NCI-H446 treated with DMSO at 0.1 percent for 48 hours (cell line): ENCODE measurements around the gene MBD4.
A peak's percentile ranks its signal among the peaks of the same experiment; 100 is the strongest.

Experiments
- DNase-seq: peaks from one replicate; lab custom pipeline; 2025; lab: John Stamatoyannopoulos, UW

The MBD4 gene

GRCh38 chr3:129463094-129463493 lies 23.3 kb upstream of the MBD4 start:
- DNase-seq, result no peak

- no peak for DNase-seq
These were observed 22.7 kb upstream of the MBD4 start for GRCh38 chr3:129462361-129462968.

GRCh38 chr3:129461461-129462146 lies 21.9 kb upstream of the MBD4 start:
- no peak for DNase-seq

GRCh38 chr3:129461022-129461421 lies 21.3 kb upstream of the MBD4 start:
- DNase-seq, result no peak

- no peak for DNase-seq
These were observed 20.8 kb upstream of the MBD4 start for GRCh38 chr3:129460572-129460971.

GRCh38 chr3:129460155-129460554 lies 20.4 kb upstream of the MBD4 start:
- DNase-seq, result no peak

- no peak for DNase-seq
These were observed 14.0 kb upstream of the MBD4 start for GRCh38 chr3:129453732-129454131.

- DNase-seq, result no peak
These were observed 9.7 kb upstream of the MBD4 start for GRCh38 chr3:129449279-129450115.

- no peak for DNase-seq
These were observed 8.6 kb upstream of the MBD4 start for GRCh38 chr3:129448186-129448895.

GRCh38 chr3:129446926-129447325 lies 7.2 kb upstream of the MBD4 start:
- DNase-seq, result no peak

- peak; percentile 71 for DNase-seq
These were observed 5.7 kb upstream of the MBD4 start for GRCh38 chr3:129445471-129445870.

GRCh38 chr3:129442947-129443346 lies 3.2 kb upstream of the MBD4 start:
- DNase-seq, result no peak

- no peak for DNase-seq
These were observed 2.7 kb upstream of the MBD4 start for GRCh38 chr3:129442486-129442885.

- peak; percentile 58 for DNase-seq
These were observed 2.0 kb upstream of the MBD4 start for GRCh38 chr3:129441782-129442181.

GRCh38 chr3:129441215-129441614 lies 1.5 kb upstream of the MBD4 start:
- DNase-seq, result no peak

- no peak for DNase-seq
These were observed 956 bp upstream of the MBD4 start for GRCh38 chr3:129440618-129441190.

GRCh38 chr3:129439226-129439816 lies 427 bp downstream of the MBD4 start:
- DNase-seq, result no peak

- no peak for DNase-seq
These were observed 4.4 kb downstream of the MBD4 start for GRCh38 chr3:129435367-129435766.

GRCh38 chr3:129434140-129434539 lies 5.6 kb downstream of the MBD4 start:
- no peak for DNase-seq

GRCh38 chr3:129433565-129433964 lies 6.2 kb downstream of the MBD4 start:
- DNase-seq, result no peak

GRCh38 chr3:129432671-129433070 lies 7.1 kb downstream of the MBD4 start:
- DNase-seq, result no peak

- no peak for DNase-seq
These were observed 7.7 kb downstream of the MBD4 start for GRCh38 chr3:129432036-129432435.
